GM12801 (cell line): ENCODE results near the gene SGMS1.

Experiments
- CTCF ChIP-seq: IDR thresholded peaks from one replicate; pipeline ENCODE4 v1.5.1; 2011; ENCODE audit warnings: control low read depth; ENCODE audit not compliant: insufficient read length; ENCODE audit errors: extremely low read depth

The SGMS1 gene

GRCh38 chr10:50501924-50502452, 121.8 kb downstream of the SGMS1 start:
- no peak for TF ChIP-seq CTCF

- no peak for TF ChIP-seq CTCF
These were observed 122.3 kb downstream of the SGMS1 start for GRCh38 chr10:50501478-50501877.

- TF ChIP-seq CTCF = no peak
These were observed 125.3 kb downstream of the SGMS1 start for GRCh38 chr10:50498465-50498864.

DNA sequence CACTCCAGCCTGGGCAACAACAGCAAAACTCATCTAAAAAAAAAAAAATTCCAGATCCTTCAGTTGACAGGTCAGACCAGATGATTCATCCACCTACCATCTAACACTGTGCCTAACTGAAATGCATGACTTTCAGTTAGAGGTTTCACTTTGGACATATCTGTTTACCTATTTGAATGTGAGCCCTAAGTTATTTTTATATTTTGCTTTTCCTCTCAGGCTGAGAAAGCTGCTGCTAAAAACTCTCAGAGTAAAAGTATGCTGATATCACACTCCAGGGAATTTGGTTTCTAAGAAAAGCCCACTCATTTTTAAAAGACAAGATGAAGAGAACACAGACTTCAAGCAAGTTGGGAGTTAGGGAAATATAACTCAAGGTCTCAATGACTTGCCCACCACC, 126.0 kb downstream of the SGMS1 start:
- no peak for TF ChIP-seq CTCF

DNA sequence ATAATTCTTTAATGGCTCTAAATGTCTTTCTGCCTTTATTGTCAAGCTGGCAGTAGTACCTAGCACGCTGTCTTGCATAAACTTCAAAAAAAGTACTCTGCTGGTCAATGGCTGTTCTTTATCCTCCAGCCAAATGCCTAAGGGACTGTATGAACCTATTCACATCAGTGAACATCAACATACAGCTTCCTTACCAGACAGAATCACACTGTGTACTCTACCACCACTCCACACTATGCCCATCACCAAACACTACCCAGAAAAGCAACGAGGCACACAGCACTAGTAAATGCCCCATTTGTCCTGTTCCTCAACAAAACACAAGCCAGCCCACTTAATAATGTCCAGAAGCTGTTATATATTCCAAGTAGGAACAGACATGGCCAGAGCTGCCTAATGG, 127.5 kb downstream of the SGMS1 start:
- no peak for TF ChIP-seq CTCF

- no peak for TF ChIP-seq CTCF
These were observed 133.5 kb downstream of the SGMS1 start for GRCh38 chr10:50490241-50490640.

GRCh38 chr10:50480054-50481007, 143.4 kb downstream of the SGMS1 start:
- TF ChIP-seq CTCF = no peak
